ENCODE data around the gene PSMD7. TPM values are rescaled to one million over a fixed set of nuclear protein-coding genes. Genes with fewer than 3 reads are reported as not detected.
"Not testable (repeated sequence)": the region's sequence is repeated elsewhere in the genome, so short reads cannot be mapped to it uniquely, and the experiment has no call there.

The PSMD7 gene
- total RNA-seq, 2 donors from 2014 or later = 92.5 to 107 TPM

DNA sequence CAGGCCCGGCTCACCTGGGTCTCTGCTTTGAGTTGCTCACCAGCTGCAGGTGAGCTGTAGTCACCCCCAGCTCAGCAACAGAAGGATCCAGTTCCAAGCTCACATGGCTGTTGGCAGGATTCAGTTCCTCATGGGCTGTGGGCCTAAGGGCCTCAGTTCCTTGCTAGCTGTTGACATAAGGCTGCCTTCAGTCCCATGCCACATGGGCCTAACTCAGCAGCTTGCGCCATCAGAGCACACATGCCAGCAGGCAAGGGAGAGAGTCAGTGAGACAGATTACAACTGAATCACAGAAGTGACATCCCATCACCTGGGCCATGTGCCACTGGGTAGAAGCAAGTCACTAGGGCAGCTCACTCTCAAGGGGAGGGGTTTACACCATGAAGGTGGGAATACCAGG lies 24.7 kb downstream of the PSMD7 start:
- peaks cover 0 to 31% of the 10 kb centered on the region in 2 donors for H3K4me1 ChIP-seq
- no peaks in the 10 kb centered on the region for H3K27me3 ChIP-seq
- no peaks in the 10 kb centered on the region for H3K9me3 ChIP-seq
- TF ChIP-seq, protein P1, sequence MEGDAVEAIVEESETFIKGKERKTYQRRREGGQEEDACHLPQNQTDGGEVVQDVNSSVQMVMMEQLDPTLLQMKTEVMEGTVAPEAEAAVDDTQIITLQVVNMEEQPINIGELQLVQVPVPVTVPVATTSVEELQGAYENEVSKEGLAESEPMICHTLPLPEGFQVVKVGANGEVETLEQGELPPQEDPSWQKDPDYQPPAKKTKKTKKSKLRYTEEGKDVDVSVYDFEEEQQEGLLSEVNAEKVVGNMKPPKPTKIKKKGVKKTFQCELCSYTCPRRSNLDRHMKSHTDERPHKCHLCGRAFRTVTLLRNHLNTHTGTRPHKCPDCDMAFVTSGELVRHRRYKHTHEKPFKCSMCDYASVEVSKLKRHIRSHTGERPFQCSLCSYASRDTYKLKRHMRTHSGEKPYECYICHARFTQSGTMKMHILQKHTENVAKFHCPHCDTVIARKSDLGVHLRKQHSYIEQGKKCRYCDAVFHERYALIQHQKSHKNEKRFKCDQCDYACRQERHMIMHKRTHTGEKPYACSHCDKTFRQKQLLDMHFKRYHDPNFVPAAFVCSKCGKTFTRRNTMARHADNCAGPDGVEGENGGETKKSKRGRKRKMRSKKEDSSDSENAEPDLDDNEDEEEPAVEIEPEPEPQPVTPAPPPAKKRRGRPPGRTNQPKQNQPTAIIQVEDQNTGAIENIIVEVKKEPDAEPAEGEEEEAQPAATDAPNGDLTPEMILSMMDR (IDR thresholded peaks at IDR 0.05) = no peak
- peaks cover 2% of the 10 kb centered on the region for H3K36me3 ChIP-seq
- H3K27ac ChIP-seq = peak overlapping the region; percentile 56 to 59
- H3K4me3 ChIP-seq = no peak overlapping the region
- no peak for DNase-seq (ENCODE audit: low spot score)

GRCh38 chr16:74322301-74322710 lies 25.7 kb downstream of the PSMD7 start:
- TF ChIP-seq, protein P1 (IDR thresholded peaks at IDR 0.05) = no peak
- no peak for DNase-seq (ENCODE audit: low spot score)
- Histone ChIP-seq H3K27me3 (no peaks in the 10 kb centered on the region), H3K36me3 (peaks cover 11% of the 10 kb centered on the region), H3K4me3 (no peak overlapping the region), H3K9me3 (no peaks in the 10 kb centered on the region), H3K4me1 (peaks cover 0 to 31% of the 10 kb centered on the region in 2 donors), H3K27ac (peak overlapping the region; percentile 59 to 71)

GRCh38 chr16:74324777-74325176 lies 28.2 kb downstream of the PSMD7 start:
- not testable (repeated sequence) for H3K27me3 ChIP-seq; DNase-seq (ENCODE audit: low spot score)

DNA sequence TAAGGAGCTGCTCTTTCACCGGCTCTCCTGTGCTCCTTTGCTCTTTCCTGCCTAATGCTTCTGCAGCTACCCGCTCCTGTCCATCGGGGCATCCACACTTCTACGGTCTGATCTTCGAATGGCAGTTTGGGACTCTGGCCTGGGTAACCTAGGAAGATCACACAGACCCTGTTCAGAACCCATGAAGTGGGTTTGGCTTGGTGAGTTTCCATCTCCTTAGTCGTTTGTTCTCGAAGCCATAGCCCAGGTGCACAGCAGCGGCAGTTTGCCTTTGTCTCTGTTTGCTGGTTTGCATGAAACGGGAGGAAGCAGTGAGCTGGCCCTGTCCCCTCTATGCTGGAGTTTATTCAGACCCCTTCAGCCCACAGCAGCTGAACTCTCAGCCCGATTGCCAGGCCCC lies 29.0 kb downstream of the PSMD7 start:
- Histone ChIP-seq H3K36me3 (peaks cover 13% of the 10 kb centered on the region), H3K4me1 (peaks cover 0 to 27% of the 10 kb centered on the region in 2 donors), H3K27ac (no peak overlapping the region), H3K4me3 (no peak overlapping the region), H3K27me3 (no peaks in the 10 kb centered on the region), H3K9me3 (no peaks in the 10 kb centered on the region)
- DNase-seq (ENCODE audit: low spot score) = no peak
- TF ChIP-seq, protein P1 (IDR thresholded peaks at IDR 0.05) = no peak

More at GRCh38 chr16:74324777-74325176, 28.2 kb downstream of the PSMD7 start:
- Histone ChIP-seq H3K4me1 (peaks cover 0 to 31% of the 10 kb centered on the region in 2 donors), H3K36me3 (peaks cover 13% of the 10 kb centered on the region)
- H3K4me3 ChIP-seq, H3K9me3 ChIP-seq, H3K27ac ChIP-seq: not testable (repeated sequence)

- not testable (repeated sequence) for H3K4me1 ChIP-seq; H3K9me3 ChIP-seq; DNase-seq (ENCODE audit: low spot score); H3K27ac ChIP-seq; H3K27me3 ChIP-seq; H3K4me3 ChIP-seq
- H3K36me3 ChIP-seq = peaks cover 29% of the 10 kb centered on the region
These were observed 31.7 kb downstream of the PSMD7 start for GRCh38 chr16:74328346-74328745.

- H3K27me3 ChIP-seq; H3K9me3 ChIP-seq; H3K4me3 ChIP-seq; DNase-seq (ENCODE audit: low spot score); H3K4me1 ChIP-seq; H3K27ac ChIP-seq: not testable (repeated sequence)
- H3K36me3 ChIP-seq = peaks cover 30% of the 10 kb centered on the region
These were observed 35.9 kb downstream of the PSMD7 start for GRCh38 chr16:74332469-74332868.

DNA sequence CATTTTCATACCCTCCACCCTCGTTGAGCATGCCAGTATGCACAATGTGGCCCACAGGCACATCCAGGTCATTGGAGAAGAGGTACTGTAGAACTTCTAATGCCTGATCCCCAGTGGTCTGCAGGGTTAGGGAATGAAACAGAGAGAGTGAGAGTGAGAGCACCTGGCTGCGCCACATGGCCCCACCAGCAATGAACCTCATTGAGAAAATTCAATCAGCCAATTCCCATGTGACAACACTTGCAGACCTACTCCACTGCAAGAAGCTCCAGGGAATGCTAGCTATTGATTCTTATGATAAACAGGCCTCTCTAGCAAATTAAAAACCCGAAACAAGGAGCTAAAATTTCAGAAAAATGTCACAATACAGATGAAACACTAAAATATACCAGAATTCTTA lies 40.9 kb downstream of the PSMD7 start:
- DNase-seq (ENCODE audit: low spot score); H3K27ac ChIP-seq; H3K27me3 ChIP-seq; H3K4me3 ChIP-seq; H3K9me3 ChIP-seq; H3K4me1 ChIP-seq: not testable (repeated sequence)
- peaks cover 40% of the 10 kb centered on the region for H3K36me3 ChIP-seq

GRCh38 chr16:74339226-74339625 lies 42.6 kb downstream of the PSMD7 start:
- not testable (repeated sequence) for H3K4me3 ChIP-seq; H3K4me1 ChIP-seq; DNase-seq (ENCODE audit: low spot score); H3K27ac ChIP-seq; H3K9me3 ChIP-seq; H3K27me3 ChIP-seq
- peaks cover 43% of the 10 kb centered on the region for H3K36me3 ChIP-seq

DNA sequence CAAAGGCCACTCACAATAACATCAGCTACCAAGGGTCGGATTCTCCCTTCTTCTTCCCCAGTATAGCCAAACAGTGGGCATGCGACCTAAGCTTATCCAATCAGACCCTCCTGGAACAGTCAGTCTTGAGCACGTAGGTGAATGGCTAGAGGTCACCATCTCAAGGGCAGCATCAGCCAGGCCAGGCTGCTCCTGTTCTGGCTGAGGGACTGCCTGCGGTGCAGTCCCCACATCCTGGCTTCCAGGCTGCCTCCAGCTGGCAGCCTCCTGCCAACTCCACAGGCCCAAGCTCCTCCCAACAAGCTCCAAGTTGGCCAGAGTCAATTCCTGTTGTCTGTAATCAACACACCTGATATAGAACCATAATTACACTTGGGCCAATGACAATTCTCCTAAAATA lies 56.4 kb downstream of the PSMD7 start:
- peaks cover 57% of the 10 kb centered on the region for H3K36me3 ChIP-seq
- not testable (repeated sequence) for H3K27me3 ChIP-seq; H3K4me3 ChIP-seq; H3K9me3 ChIP-seq; DNase-seq (ENCODE audit: low spot score); H3K4me1 ChIP-seq; H3K27ac ChIP-seq

Other genes with a start within 250 kb of the PSMD7 start
- 1 to 10 TPM in 1 of 2 donors, not detected in 1; 3.3 TPM for gene NPIPB15, start 79.5 kb downstream of the PSMD7 start, total RNA-seq
- gene CLEC18B, start 124.7 kb downstream of the PSMD7 start, total RNA-seq = not detected

All from right atrium auricular region (tissue), 2 donors.